Tibial nerve (tissue), 4 donors: Measurements from ENCODE around the gene PTPRG. TPM values are rescaled to one million over a fixed set of nuclear protein-coding genes. Genes with fewer than 3 reads are reported as not detected.

Experiments used
- DNase-seq, 2 donors: peaks; one replicate each; pipeline ENCODE4 v3.0.0-alpha.2; 2019; ENCODE audit warnings: low spot score in 2 of 2
- H3K27ac ChIP-seq, 4 donors: fragments of 200-600 bp; sonication (generic) in 3 of 4; one replicate each; pipeline ENCODE4 v1.5.1; 2017 to 2019; ENCODE audit warnings: mild to moderate bottlenecking in 1 of 4
- H3K27me3 ChIP-seq, 2 donors: fragments of 200-600 bp; sonication (generic) in 1 of 2; one replicate each; pipeline versions ENCODE4 v1.5.1 to v1.6.0; 2017 to 2019
- H3K36me3 ChIP-seq, 3 donors: fragments of 200-600 bp; sonication (generic); one replicate each; pipeline ENCODE4 v1.5.1; 2018 to 2019
- H3K4me1 ChIP-seq, 4 donors: fragments of 200-600 bp; sonication (generic) in 3 of 4; one replicate each; pipeline ENCODE4 v1.5.1; 2017 to 2019
- H3K4me3 ChIP-seq, 4 donors: fragments of 200-600 bp; sonication (generic) in 3 of 4; one replicate each; pipeline ENCODE4 v1.5.1; 2017 to 2019; ENCODE audit warnings: mild to moderate bottlenecking in 1 of 4, moderate library complexity in 1 of 4
- H3K9me3 ChIP-seq, 4 donors: fragments of 200-600 bp; sonication (generic) in 3 of 4; one replicate each; pipeline ENCODE4 v1.5.1; 2017 to 2019
- CTCF ChIP-seq, 5 experiments: fragments of 200-600 bp in 3 of 5; fragments of 450-650 bp in 2 of 5; sonication (generic) in 3 of 5; IDR thresholded peaks; one replicate each; pipeline ENCODE4 v1.5.1; 2016 to 2019; ENCODE audit warnings: antibody characterized with exemption in 5 of 5, mild to moderate bottlenecking in 3 of 5, moderate library complexity in 2 of 5
- EP300 ChIP-seq, 2 donors: sonication (generic); formaldehyde crosslinking; IDR thresholded peaks; one replicate each; pipeline ENCODE4 v1.6.1; 2017; ENCODE audit warnings: antibody characterized with exemption in 2 of 2, mild to moderate bottlenecking in 1 of 2
- POLR2A ChIP-seq, 2 donors: fragments of 450-650 bp; IDR thresholded peaks; one replicate each; pipeline ENCODE4 v1.6.1; 2017; ENCODE audit warnings: antibody characterized with exemption in 2 of 2, mild to moderate bottlenecking in 2 of 2, moderate library complexity in 2 of 2
- WGBS, 2 donors: methylation state at CpG; one replicate each; pipeline ENCODE4 v1.1.5; 2018; 5-methylcytosine and 5-hydroxymethylcytosine counted together
- total RNA-seq, 4 donors: library from RNA; depleted of rRNA; stranded (reverse); fragments of >200 nt; gene quantifications; one replicate each; pipeline ENCODE4 v1.1.0, GENCODE V29; 2016

The PTPRG gene
- total RNA-seq, 4 donors from 2014 or later: 112 to 174 (median 121) TPM

- no peak for TF ChIP-seq CTCF (IDR thresholded peaks at IDR 0.05)
- no peak for TF ChIP-seq POLR2A (IDR thresholded peaks at IDR 0.05)
- no peak for TF ChIP-seq EP300 (IDR thresholded peaks at IDR 0.05)
- H3K4me1 ChIP-seq: no peaks in the 10 kb centered on the region
- WGBS, 2 donors: 93 to 94% methylated on average over 22 of the region's 22 CpGs
These were observed 641.8 kb downstream of the PTPRG start for GRCh38 chr3:62203152-62203551.

GRCh38 chr3:62203561-62203960 is 642.2 kb downstream of the PTPRG start:
- H3K4me1 ChIP-seq: no peaks in the 10 kb centered on the region
- no peaks in the 10 kb centered on the region for H3K27me3 ChIP-seq
- no peak for DNase-seq
- TF ChIP-seq CTCF (IDR thresholded peaks at IDR 0.05): no peak
- TF ChIP-seq POLR2A (IDR thresholded peaks at IDR 0.05): no peak
- TF ChIP-seq EP300 (IDR thresholded peaks at IDR 0.05): no peak
- peaks cover 0 to 11% (median 0%) of the 10 kb centered on the region in 3 donors for H3K36me3 ChIP-seq
- no peak overlapping the region for H3K4me3 ChIP-seq
- 95 to 96% methylated on average over 19 of the region's 19 CpGs for WGBS, 2 donors
- no peaks in the 10 kb centered on the region for H3K9me3 ChIP-seq
- no peak overlapping the region for H3K27ac ChIP-seq

More at GRCh38 chr3:62203152-62203551, 641.8 kb downstream of the PTPRG start:
- no peak for DNase-seq
- H3K4me3 ChIP-seq: no peak overlapping the region
- H3K9me3 ChIP-seq: no peaks in the 10 kb centered on the region
- H3K36me3 ChIP-seq: peaks cover 0 to 11% (median 0%) of the 10 kb centered on the region in 3 donors
- no peak overlapping the region for H3K27ac ChIP-seq
- H3K27me3 ChIP-seq: no peaks in the 10 kb centered on the region

- Histone ChIP-seq H3K9me3 (no peaks in the 10 kb centered on the region), H3K27ac (no peak overlapping the region), H3K4me1 (peaks cover 0 to 7% (median 0%) of the 10 kb centered on the region in 4 donors), H3K27me3 (no peaks in the 10 kb centered on the region), H3K4me3 (no peak overlapping the region), H3K36me3 (peaks cover 0 to 11% (median 0%) of the 10 kb centered on the region in 3 donors)
- WGBS, 2 donors: 91 to 95% methylated on average over 3 of the region's 3 CpGs
- TF ChIP-seq POLR2A (IDR thresholded peaks at IDR 0.05) (no peak), EP300 (IDR thresholded peaks at IDR 0.05) (no peak), CTCF (IDR thresholded peaks at IDR 0.05) (no peak)
- no peak for DNase-seq
These were observed 645.8 kb downstream of the PTPRG start for GRCh38 chr3:62207197-62207596.

- TF ChIP-seq EP300 (IDR thresholded peaks at IDR 0.05) (no peak), CTCF (IDR thresholded peaks at IDR 0.05) (no peak), POLR2A (IDR thresholded peaks at IDR 0.05) (no peak)
- 90 to 93% methylated on average over 4 of the region's 4 CpGs for WGBS, 2 donors
- Histone ChIP-seq H3K27me3 (no peaks in the 10 kb centered on the region), H3K36me3 (peaks cover 0 to 7% (median 0%) of the 10 kb centered on the region in 3 donors), H3K9me3 (no peaks in the 10 kb centered on the region), H3K4me1 (peaks cover 0 to 10% (median 0%) of the 10 kb centered on the region in 4 donors), H3K27ac (no peak overlapping the region), H3K4me3 (no peak overlapping the region)
- DNase-seq: no peak
These were observed 647.0 kb downstream of the PTPRG start for GRCh38 chr3:62208385-62208784.

GRCh38 chr3:62209101-62209500 is 647.7 kb downstream of the PTPRG start:
- no peaks in the 10 kb centered on the region for H3K27me3 ChIP-seq
- 87 to 92% methylated on average over 5 of the region's 5 CpGs for WGBS, 2 donors
- no peak overlapping the region for H3K27ac ChIP-seq
- H3K4me1 ChIP-seq: peaks cover 0 to 10% (median 0%) of the 10 kb centered on the region in 4 donors
- no peak for DNase-seq
- H3K36me3 ChIP-seq: no peaks in the 10 kb centered on the region
- TF ChIP-seq EP300 (IDR thresholded peaks at IDR 0.05): no peak
- no peak for TF ChIP-seq CTCF (IDR thresholded peaks at IDR 0.05)
- TF ChIP-seq POLR2A (IDR thresholded peaks at IDR 0.05): no peak
- no peaks in the 10 kb centered on the region for H3K9me3 ChIP-seq
- no peak overlapping the region for H3K4me3 ChIP-seq
